HG03575 (cell line): ENCODE measurements around the gene HDHD3.
"Not testable (repeated sequence)": the region's sequence is repeated elsewhere in the genome, so short reads cannot be mapped to it uniquely, and the experiment has no call there.

Experiments
- ATAC-seq: cut with Tn5 transposase; IDR thresholded peaks from one replicate; pipeline ENCODE4 v1.9.1; 2021; ENCODE audit not compliant: unreplicated experiment, insufficient number of reproducible peaks, low FRiP score; ENCODE audit errors: extremely low read depth

The HDHD3 gene

DNA sequence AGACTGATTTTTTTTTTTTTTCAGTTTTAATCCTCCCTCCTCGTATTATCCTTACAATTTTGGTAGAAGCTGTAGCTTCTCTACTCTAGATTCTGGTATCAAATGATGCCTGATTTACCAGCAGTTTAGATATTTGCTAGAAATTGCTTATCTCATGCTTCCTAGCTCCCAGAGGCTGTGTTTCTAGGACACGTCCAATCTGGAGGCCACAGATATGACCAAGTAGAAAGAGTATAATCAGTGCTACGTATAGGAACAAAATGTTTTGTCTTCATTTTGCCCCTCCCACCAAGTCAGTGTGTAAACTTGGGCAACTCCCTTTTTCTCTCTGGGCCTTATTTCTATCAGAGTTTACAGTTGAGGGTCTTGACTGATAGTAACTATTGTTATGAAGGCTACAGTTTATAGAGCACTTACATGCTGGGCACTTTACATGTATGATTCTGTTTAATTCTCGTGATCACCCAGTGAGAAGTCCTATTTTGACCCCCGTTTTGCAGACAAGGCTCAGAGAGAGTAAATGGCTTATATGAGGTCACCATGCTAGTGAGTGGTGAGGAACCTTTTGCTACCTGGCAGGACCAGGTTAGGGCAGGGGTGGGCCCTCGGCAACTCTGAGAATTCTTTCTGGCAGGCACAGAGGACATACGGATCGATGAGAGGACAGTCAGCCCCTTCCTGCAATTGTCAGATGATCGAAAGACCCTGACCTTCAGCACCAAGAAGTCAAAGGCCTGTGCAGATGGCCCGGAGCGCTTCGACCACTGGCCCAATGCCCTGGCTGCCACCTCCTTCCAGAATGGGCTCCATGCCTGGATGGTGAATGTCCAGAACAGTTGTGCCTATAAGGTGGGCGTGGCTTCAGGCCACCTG lies 7.6 kb downstream of the HDHD3 start:
- ATAC-seq = no peak

GRCh38 chr9:113368348-113368981 lies 8.3 kb downstream of the HDHD3 start:
- no peak for ATAC-seq

DNA sequence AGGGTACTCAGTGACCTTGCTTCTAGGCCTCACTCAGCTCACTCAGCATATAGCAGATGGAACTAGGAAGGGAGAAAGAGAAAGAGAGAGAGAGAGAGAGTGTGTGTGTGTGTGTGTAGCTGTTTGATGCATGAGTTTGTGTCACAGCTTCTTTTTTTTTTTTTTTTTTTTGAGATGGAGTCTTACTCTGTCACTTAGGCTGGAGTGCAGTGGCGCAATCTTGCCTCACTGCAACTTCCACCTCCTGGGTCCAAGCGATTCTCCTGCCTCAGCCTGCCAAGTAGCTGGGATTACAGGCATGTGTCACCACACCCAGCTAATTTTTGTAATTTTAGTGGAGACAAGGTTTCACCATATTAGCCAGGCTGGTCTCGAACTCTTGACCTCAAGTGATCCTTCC lies 11.1 kb downstream of the HDHD3 start:
- not testable (repeated sequence) for ATAC-seq

GRCh38 chr9:113364951-113365350 lies 11.8 kb downstream of the HDHD3 start:
- no peak for ATAC-seq

- no peak for ATAC-seq
These were observed 13.4 kb downstream of the HDHD3 start for GRCh38 chr9:113363336-113363735.

- ATAC-seq = no peak
These were observed 15.3 kb downstream of the HDHD3 start for GRCh38 chr9:113361304-113362018.

DNA sequence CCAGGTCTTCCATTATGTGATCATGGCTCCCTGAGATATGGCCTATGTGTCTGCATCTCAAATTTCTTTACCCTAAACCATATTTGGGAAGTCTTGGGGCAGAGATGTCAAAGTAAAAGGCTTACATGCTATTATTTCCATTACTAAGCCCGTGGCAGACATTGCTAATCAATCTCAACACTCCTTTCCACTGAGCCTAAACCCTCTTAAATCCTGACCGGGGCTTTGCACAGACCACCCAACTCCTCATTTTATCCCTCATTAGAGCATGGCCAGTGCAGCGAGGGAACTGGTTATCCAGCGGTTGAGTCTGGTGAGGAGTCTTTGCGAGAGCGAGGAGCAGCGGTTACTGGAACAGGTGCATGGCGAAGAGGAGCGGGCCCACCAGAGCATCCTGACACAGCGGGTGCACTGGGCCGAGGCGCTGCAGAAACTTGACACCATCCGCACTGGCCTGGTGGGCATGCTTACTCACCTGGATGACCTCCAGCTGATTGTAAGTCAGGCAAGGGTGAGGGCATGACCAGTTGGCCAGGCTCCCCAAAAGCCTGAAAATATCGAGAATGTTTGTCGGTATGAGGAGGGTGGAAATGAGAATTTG lies 16.4 kb downstream of the HDHD3 start:
- no peak for ATAC-seq

- no peak for ATAC-seq
These were observed 17.4 kb downstream of the HDHD3 start for GRCh38 chr9:113359385-113359784.

DNA sequence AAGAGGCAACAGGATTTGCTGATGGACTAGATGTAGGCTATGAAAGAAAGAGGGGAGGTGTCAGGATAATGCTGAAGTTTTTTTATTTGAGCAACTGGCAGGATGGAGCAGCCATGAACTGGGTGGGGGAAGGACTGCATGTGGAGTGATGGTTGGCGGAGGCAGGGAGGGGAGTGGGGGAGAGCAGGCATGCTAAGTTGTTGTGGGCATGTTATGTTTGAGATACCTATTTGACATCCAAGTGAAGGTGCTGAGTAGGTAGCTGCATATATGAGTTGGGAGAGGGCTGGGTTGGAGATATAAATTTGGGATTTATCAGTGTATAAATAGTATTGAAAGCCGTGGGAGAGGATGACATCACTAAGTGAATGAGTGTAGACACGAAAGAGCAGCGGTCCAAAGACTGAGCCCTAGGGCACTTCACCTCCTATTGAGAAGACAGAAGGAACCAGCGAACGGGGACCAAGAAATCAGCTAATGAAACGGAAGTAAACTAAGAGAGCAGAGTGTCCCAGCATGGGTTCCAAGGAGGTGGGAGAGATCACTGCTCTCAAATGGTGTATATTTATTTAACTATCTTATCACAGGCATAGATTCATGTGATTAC lies 20.0 kb downstream of the HDHD3 start:
- no peak for ATAC-seq

DNA sequence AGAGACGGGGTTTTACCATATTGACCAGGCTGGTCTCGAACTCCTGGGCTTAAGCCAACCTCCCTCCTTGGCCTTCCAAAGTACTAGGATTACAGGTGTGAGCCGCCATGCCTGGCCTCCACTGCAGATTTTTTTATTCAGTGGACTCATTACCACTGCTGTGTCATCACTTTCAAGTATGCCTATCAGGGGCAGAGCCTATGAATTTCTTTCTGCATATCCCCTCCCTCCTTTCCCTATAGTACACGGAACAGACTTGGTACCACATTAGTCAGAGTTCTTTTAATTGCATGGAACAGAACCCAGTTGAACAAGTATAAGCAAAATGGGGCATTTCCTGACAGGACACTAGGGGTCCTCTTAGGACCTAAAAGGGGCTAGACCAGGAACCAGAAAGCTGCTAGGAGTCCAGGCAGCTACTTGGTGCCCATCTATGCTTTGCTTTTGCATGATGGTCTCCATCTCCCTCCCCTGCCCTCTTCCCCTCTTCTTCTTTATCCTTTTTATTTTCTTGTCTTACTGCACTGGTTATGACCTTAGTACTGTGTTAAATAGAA lies 21.7 kb downstream of the HDHD3 start:
- no peak for ATAC-seq

DNA sequence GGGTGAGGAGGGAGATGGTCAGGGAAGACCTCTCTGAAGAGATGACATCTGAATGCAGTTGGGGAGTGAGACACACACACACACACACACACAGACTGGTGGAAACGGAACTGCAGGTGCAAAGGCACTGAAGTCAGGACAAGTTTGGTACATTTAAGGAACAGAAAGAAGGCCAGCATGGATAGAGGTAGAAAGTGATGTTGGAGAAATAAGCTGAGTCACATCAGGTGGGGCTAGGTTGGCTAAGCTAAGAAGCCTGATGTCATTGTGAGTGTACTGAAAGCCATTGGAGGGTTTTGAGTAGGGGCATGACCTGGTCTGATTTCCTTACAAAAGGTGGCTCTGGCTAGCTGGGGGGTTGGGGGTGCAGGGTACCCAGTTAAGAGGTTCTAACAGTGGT lies 24.4 kb downstream of the HDHD3 start:
- no peak for ATAC-seq

- no peak for ATAC-seq
These were observed 24.8 kb downstream of the HDHD3 start for GRCh38 chr9:113352006-113352405.

DNA sequence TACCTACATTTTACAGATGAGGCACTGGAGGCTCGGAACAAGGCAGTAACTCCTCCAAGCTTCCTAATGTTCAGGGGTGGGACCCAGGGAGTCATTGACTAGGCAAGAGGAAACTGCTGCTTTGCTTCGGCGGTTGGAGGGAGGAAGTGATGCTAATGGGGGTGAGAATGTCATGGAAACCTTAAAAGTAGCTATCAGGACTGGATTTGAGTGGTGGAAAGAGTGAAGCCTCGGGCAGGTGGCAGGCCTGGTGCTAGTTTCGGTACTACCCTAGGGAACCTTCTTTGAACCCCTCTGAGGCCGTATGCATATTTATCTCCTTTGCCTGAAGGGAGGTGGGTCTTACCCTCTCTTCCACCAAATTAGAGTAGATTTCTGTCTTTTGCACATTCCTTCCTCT lies 25.8 kb downstream of the HDHD3 start:
- ATAC-seq = no peak

- no peak for ATAC-seq
These were observed 26.6 kb downstream of the HDHD3 start for GRCh38 chr9:113350107-113350661.

DNA sequence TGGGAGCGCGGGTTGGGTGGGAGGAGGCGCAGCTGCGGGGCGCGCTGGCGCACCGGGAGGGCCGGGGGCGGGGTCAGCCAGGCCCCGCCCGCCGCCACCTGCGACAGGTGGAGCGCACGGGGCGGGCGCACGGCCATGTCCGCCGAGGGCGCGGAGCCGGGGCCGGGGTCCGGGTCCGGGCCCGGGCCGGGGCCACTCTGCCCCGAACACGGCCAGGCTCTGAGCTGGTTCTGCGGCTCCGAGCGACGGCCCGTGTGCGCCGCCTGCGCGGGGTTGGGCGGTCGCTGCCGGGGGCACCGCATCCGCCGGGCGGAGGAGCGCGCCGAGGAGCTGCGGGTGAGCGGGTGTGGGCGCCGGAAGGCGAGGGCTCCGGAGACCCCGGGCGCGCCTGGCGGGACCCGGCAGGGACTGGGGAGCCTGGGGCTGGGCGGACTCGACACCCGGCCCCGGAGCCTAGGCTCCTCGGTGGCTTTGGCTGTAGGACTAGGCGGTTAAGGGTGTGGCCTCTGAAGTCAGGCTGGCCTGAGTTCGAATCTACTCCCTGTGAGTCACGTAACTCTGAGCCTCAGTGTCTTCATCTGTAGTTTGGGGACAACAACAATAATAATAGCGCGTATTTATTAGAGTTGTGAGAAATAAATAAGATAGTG lies 27.2 kb downstream of the HDHD3 start, which contains the start of gene BSPRY:
Gene BSPRY (plus strand): TSS at position 97 of the 650 bp plus-strand sequence. CDS start 39 bp downstream, at position 136.
- ATAC-seq = no peak

GRCh38 chr9:113349066-113349444 lies 27.7 kb downstream of the HDHD3 start:
- ATAC-seq = no peak

DNA sequence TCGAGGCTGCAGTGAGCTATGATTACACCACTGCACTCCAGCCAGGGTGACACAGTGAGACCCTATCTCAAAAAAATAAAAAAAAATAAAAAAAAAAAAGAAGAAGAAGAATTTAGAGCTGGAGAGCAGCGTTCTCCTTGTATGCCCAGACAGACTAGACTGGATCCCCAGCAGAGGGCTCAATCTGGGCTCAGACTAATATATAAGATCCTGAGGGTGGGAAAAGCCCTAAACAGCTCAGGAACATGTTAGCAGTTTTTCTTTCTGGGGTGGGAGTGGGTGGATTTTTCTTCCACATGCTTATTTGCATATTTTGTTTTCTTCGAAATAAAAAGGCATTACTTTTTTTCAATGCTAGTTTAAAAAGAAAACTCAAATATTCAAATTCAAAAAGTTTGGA lies 28.3 kb downstream of the HDHD3 start:
- ATAC-seq = no peak

GRCh38 chr9:113345671-113346070 lies 31.1 kb downstream of the HDHD3 start:
- no peak for ATAC-seq
